Choroid plexus epithelial cell (primary cell): ENCODE data around the gene PPP1R14C.

ENCODE experiments used
- DNase-seq: peaks from one replicate; pipeline ENCODE4 v3.0.0-alpha.2; 2010; ENCODE audit warnings: low read depth
- H3K4me3 ChIP-seq: 2 replicates; pipeline ENCODE4 v1.5.1; 2011; ENCODE audit warnings: low read depth, mild to moderate bottlenecking, control low read depth, low read length, moderate library complexity
- CTCF ChIP-seq: conservative IDR thresholded peaks from 2 replicates; pipeline ENCODE4 v1.5.1; 2011; ENCODE audit warnings: low read depth, mild to moderate bottlenecking, control low read depth, inconsistent platforms, low read length, moderate library complexity

The PPP1R14C gene

GRCh38 chr6:150258381-150258780, 115.5 kb downstream of the PPP1R14C start:
- TF ChIP-seq CTCF, result no peak
- H3K4me3 ChIP-seq, result no peak overlapping the region
- no peak for DNase-seq

DNA sequence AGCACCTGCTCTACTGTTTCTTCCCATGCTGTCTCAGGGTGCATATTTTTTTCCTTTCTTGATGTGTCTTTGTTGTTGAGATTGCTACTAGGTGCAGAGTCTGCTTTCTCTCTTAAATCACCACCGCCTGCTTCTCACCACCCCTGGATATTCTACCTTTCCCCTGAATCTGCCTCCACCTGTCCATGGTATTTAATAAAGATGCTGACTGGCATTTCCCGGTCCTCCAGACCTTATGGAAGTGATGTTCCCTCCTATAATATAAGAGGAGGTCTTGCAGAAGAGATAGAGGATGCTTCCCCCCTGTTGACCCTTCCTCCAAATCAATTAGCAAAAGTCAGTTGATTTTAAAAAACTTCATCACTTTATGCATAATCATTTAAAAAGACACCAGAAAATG, 118.1 kb downstream of the PPP1R14C start:
- DNase-seq, result no peak
- no peak for TF ChIP-seq CTCF
- H3K4me3 ChIP-seq, result no peak overlapping the region

- no peak for DNase-seq
- no peak for TF ChIP-seq CTCF
- H3K4me3 ChIP-seq, result no peak overlapping the region
These were observed 119.3 kb downstream of the PPP1R14C start for GRCh38 chr6:150261997-150262697.

GRCh38 chr6:150263765-150264404, 121.0 kb downstream of the PPP1R14C start:
- no peak for TF ChIP-seq CTCF
- DNase-seq, result no peak
- no peak overlapping the region for H3K4me3 ChIP-seq

- no peak for DNase-seq
- H3K4me3 ChIP-seq, result no peak overlapping the region
These were observed 123.5 kb downstream of the PPP1R14C start for GRCh38 chr6:150266309-150266708.

GRCh38 chr6:150266963-150267685, 124.3 kb downstream of the PPP1R14C start:
- no peak for DNase-seq
- no peak for TF ChIP-seq CTCF
- H3K4me3 ChIP-seq, result no peak overlapping the region

More at GRCh38 chr6:150266309-150266708, 123.5 kb downstream of the PPP1R14C start:
- no peak for TF ChIP-seq CTCF
